HG03460 (cell line): ENCODE measurements around the gene GIPR.

Source experiments
- ATAC-seq: cut with Tn5 transposase; IDR thresholded peaks from one replicate; pipeline ENCODE4 v1.9.1; 2021; ENCODE audit not compliant: unreplicated experiment

The GIPR gene

GRCh38 chr19:45730368-45731288 lies 62.6 kb downstream of the GIPR start, which contains the start of gene FBXO46:
Gene FBXO46, minus strand, starts transcription at chr19:45730896. Its CDS starts 17,401 bp downstream, at chr19:45713495.
- peak; percentile 90 for ATAC-seq
